ENCODE results near the gene GSTT2B. TPM values are rescaled to one million over a fixed set of nuclear protein-coding genes. Genes with fewer than 3 reads are reported as not detected.

Gene GSTT2B
- total and polyA plus RNA-seq, 2 donors (not counting 3 experiments of a cell fraction or from before 2014, with no cell fraction given) = 33.6 to 36.1 TPM

DNA sequence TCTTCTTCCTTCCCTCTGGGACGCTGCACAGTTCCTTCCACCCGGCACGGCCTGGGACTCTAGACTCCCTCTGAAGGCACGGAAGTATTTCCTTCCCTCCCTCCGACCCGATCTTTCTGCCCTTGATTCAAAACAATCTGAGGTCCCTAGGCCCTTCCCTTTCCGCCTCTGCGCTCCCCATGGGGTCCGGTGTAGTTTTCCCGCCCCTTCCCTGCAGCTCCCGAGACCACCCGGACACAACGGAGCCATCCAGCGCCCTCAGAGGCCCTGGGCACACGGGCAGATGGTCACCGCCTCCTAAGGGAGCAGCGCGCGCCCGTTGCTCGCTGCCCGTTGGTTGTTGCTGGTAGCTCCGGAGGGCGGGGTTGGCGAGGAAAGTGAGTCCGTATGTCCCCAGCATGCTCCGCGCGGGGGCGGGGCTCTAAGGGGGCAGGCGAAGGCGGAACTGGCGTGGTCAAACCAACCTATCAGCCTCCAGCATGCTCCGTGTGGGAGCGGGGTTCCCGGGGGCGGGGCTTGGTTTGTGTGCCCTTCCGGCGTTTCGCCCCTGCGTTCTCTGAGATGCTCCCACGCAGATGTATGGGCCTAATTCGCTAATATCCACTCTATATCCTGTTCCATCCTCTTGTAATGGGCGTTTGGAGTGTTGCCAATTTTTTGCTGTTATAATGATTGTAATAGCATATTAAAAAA is 47.2 kb downstream of the GSTT2B start:
- dilution Hi-C loops (cut with MboI; ENCODE audit: extremely low pct_ligation_motif_present, low sequenced_read_pairs) (no loop called here), intact Hi-C loops (cut with micrococcal nuclease) (loop anchor here (1.0 to 2.0 kb wide), 2 partner anchors 15 to 20 kb away; partner anchors contain the start of gene MIF)
- Histone ChIP-seq H2AFZ (ENCODE audit: low read depth, low read length) (peak overlapping the region; percentile 97), H3K4me3 (replicated peaks in 1 of 3; ENCODE audit: insufficient read depth in 1 of 3, low read depth in 1 of 3, low read length in 3 of 3) (peak overlapping the region; percentile 45 to 87 (median 72)), H3K9ac (replicated peaks; ENCODE audit: extremely low read depth, insufficient read depth, low read length) (peak overlapping the region; percentile 88), H3K79me2 (ENCODE audit: control insufficient read depth, insufficient read depth, low read length) (no peaks in the 10 kb centered on the region), H3K27ac (ENCODE audit: insufficient read depth, low read depth, low read length) (peak overlapping the region; percentile 84), H3K27me3 (ENCODE audit: control insufficient read depth in 2 of 2, insufficient read depth in 2 of 2, low read length in 2 of 2) (peaks cover 0 to 4% of the 10 kb centered on the region in 2 experiments), H3K4me1 (ENCODE audit: control insufficient read depth, extremely low read depth, insufficient read depth, low read length) (peaks cover 12% of the 10 kb centered on the region), H3K9me1 (replicated peaks; ENCODE audit: control insufficient read depth, extremely low read depth, insufficient read depth, low read length) (no peaks in the 10 kb centered on the region), H3K4me2 (ENCODE audit: insufficient read depth, low read length) (peak overlapping the region; percentile 93), H4K20me1 (replicated peaks; ENCODE audit: control insufficient read depth, extremely low read depth, insufficient read depth, low read length) (no peaks in the 10 kb centered on the region), H3K9me3 (replicated peaks; ENCODE audit: control insufficient read depth, insufficient read depth, low read length) (no peaks in the 10 kb centered on the region), H3K36me3 (ENCODE audit: control insufficient read depth in 2 of 2, extremely low read depth in 1 of 2, insufficient read depth in 2 of 2, low read length in 2 of 2) (peaks cover 0 to 2% of the 10 kb centered on the region in 2 experiments)
- FAIRE-seq = peak; percentile 98
- DNase-seq (ENCODE audit: low read depth, low spot score) = peak; percentile 99
- no TSS peak for BruUV-seq (replicated peaks)
- ChIA-PET POLR2A (interaction anchor here (1.5 to 1.6 kb wide), 2 partner anchors 19 to 25 kb away, joined by 3 to 10 read pairs; partner anchors contain the start of gene MIF), CTCF (interaction anchor here (0.6 to 1.7 kb wide), 6 partner anchors 12 to 321 kb away, joined by 3 to 14 read pairs (median 4); partner anchors contain the start of gene MIF)
- TF ChIP-seq POLR2AphosphoS5 (IDR thresholded peaks at IDR 0.05; ENCODE audit: insufficient read depth, low read depth, low read length) = peak; percentile 85
- TF ChIP-seq EZH2 (IDR thresholded peaks at IDR 0.05; ENCODE audit: borderline replicate concordance, low read depth, low read length, severe bottlenecking) = no peak
- peak; percentile 86 for TF ChIP-seq POLR2A (IDR thresholded peaks at IDR 0.05; ENCODE audit: low read depth, low read length)
- no peak for TF ChIP-seq JUN (IDR thresholded peaks at IDR 0.05; ENCODE audit: borderline replicate concordance, insufficient read depth, insufficient read length, low read depth)
- TF ChIP-seq FOS (IDR thresholded peaks at IDR 0.05; ENCODE audit: borderline replicate concordance, insufficient read depth, low read length) = no peak

DNA sequence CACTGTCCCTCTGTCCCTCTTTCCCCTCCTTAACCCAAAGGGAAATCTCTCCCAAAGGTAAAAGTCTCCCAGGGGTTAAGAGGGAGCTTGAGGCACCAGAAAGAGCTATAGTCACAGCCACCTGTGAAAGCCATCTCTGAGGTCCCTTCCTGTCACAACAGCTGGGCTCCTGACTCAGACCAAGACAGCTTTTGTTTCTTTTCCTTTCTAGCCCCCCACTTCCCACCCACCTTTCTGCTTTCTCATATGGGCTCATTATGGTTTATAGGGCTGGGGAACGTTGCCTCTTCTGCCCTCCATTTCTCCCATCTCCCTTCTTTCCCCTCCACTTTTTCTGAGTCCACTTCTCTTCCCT is 47.7 kb downstream of the GSTT2B start:
- BruUV-seq (replicated peaks) = no TSS peak
- H3K4me2 ChIP-seq (ENCODE audit: insufficient read depth, low read length) = peak overlapping the region; percentile 93
- ChIA-PET CTCF (interaction anchor here (0.7 to 1.7 kb wide), 6 partner anchors 13 to 64 kb away, joined by 3 to 14 read pairs (median 4); partner anchors contain the start of gene MIF), POLR2A (interaction anchor here (1.5 to 1.6 kb wide), 2 partner anchors 19 to 24 kb away, joined by 3 to 10 read pairs; partner anchors contain the start of gene MIF)
- H4K20me1 ChIP-seq (replicated peaks; ENCODE audit: control insufficient read depth, extremely low read depth, insufficient read depth, low read length) = no peaks in the 10 kb centered on the region
- peak overlapping the region; percentile 97 for H2AFZ ChIP-seq (ENCODE audit: low read depth, low read length)
- dilution Hi-C loops (cut with MboI; ENCODE audit: extremely low pct_ligation_motif_present, low sequenced_read_pairs) = no loop called here
- peaks cover 0 to 2% of the 10 kb centered on the region in 2 experiments for H3K36me3 ChIP-seq (ENCODE audit: control insufficient read depth in 2 of 2, extremely low read depth in 1 of 2, insufficient read depth in 2 of 2, low read length in 2 of 2)
- peak overlapping the region; percentile 88 for H3K9ac ChIP-seq (replicated peaks; ENCODE audit: extremely low read depth, insufficient read depth, low read length)
- DNase-seq (ENCODE audit: low read depth, low spot score) (no peak), FAIRE-seq (no peak)
- intact Hi-C loops (cut with micrococcal nuclease) = no loop called here
- H3K9me1 ChIP-seq (replicated peaks; ENCODE audit: control insufficient read depth, extremely low read depth, insufficient read depth, low read length) = no peaks in the 10 kb centered on the region
- peaks cover 12% of the 10 kb centered on the region for H3K4me1 ChIP-seq (ENCODE audit: control insufficient read depth, extremely low read depth, insufficient read depth, low read length)
- H3K9me3 ChIP-seq (replicated peaks; ENCODE audit: control insufficient read depth, insufficient read depth, low read length) = no peaks in the 10 kb centered on the region
- no peaks in the 10 kb centered on the region for H3K79me2 ChIP-seq (ENCODE audit: control insufficient read depth, insufficient read depth, low read length)
- peak overlapping the region; percentile 84 for H3K27ac ChIP-seq (ENCODE audit: insufficient read depth, low read depth, low read length)
- H3K27me3 ChIP-seq (ENCODE audit: control insufficient read depth in 2 of 2, insufficient read depth in 2 of 2, low read length in 2 of 2) = peaks cover 0 to 6% of the 10 kb centered on the region in 2 experiments
- TF ChIP-seq, protein P1, sequence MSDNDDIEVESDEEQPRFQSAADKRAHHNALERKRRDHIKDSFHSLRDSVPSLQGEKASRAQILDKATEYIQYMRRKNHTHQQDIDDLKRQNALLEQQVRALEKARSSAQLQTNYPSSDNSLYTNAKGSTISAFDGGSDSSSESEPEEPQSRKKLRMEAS (IDR thresholded peaks at IDR 0.05; ENCODE audit: insufficient read depth, insufficient read length) = no peak
- no peak for TF ChIP-seq POLR2AphosphoS5 (IDR thresholded peaks at IDR 0.05; ENCODE audit: insufficient read depth, low read depth, low read length)
- TF ChIP-seq, protein P2, sequence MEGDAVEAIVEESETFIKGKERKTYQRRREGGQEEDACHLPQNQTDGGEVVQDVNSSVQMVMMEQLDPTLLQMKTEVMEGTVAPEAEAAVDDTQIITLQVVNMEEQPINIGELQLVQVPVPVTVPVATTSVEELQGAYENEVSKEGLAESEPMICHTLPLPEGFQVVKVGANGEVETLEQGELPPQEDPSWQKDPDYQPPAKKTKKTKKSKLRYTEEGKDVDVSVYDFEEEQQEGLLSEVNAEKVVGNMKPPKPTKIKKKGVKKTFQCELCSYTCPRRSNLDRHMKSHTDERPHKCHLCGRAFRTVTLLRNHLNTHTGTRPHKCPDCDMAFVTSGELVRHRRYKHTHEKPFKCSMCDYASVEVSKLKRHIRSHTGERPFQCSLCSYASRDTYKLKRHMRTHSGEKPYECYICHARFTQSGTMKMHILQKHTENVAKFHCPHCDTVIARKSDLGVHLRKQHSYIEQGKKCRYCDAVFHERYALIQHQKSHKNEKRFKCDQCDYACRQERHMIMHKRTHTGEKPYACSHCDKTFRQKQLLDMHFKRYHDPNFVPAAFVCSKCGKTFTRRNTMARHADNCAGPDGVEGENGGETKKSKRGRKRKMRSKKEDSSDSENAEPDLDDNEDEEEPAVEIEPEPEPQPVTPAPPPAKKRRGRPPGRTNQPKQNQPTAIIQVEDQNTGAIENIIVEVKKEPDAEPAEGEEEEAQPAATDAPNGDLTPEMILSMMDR (IDR thresholded peaks at IDR 0.05; ENCODE audit: extremely low read depth in 1 of 2, insufficient read depth in 1 of 2, low read depth in 1 of 2, low read length in 2 of 2) = no peak
- TF ChIP-seq FOS (IDR thresholded peaks at IDR 0.05; ENCODE audit: borderline replicate concordance, insufficient read depth, low read length) = no peak
- no peak for TF ChIP-seq GATA2 (IDR thresholded peaks at IDR 0.05; ENCODE audit: insufficient read depth, insufficient read length, low read depth, low read length)
- no peak for TF ChIP-seq JUN (IDR thresholded peaks at IDR 0.05; ENCODE audit: borderline replicate concordance, insufficient read depth, insufficient read length, low read depth)
- TF ChIP-seq POLR2A (IDR thresholded peaks at IDR 0.05; ENCODE audit: low read depth, low read length) = no peak
- no peak for TF ChIP-seq MYC (IDR thresholded peaks at IDR 0.05; ENCODE audit: low read depth, low read length)
- TF ChIP-seq EZH2 (IDR thresholded peaks at IDR 0.05; ENCODE audit: borderline replicate concordance, low read depth, low read length, severe bottlenecking) = no peak
- peak overlapping the region; percentile 45 to 87 (median 72) for H3K4me3 ChIP-seq (replicated peaks in 1 of 3; ENCODE audit: insufficient read depth in 1 of 3, low read depth in 1 of 3, low read length in 3 of 3)
